Measurements from ENCODE around the gene KRTAP4-16. TPM values are rescaled to one million over a fixed set of nuclear protein-coding genes. Genes with fewer than 3 reads are reported as not detected.
A peak's percentile ranks its signal among the peaks of the same experiment; 100 is the strongest.
"Not testable (repeated sequence)": the region's sequence is repeated elsewhere in the genome, so short reads cannot be mapped to it uniquely, and the experiment has no call there.

The KRTAP4-16 gene
- total RNA-seq, 1 experiment from 2014 or later: not detected

- Histone ChIP-seq H3K56ac (ENCODE audit: insufficient read length, low read depth, low read length) (no peak overlapping the region), H3K9me3 (ENCODE audit: control insufficient read depth, low read depth, low read length) (no peaks in the 10 kb centered on the region), H3K14ac (ENCODE audit: insufficient read depth, low read length) (no peak overlapping the region), H2BK15ac (ENCODE audit: low read depth, low read length) (no peak overlapping the region), H3K4ac (ENCODE audit: low read depth, low read length) (no peak overlapping the region), H3K9ac (ENCODE audit: extremely low read depth, insufficient read length, low read length) (no peak overlapping the region), H2BK120ac (ENCODE audit: low read depth, low read length, poor library complexity, severe bottlenecking) (no peak overlapping the region), H2AK5ac (ENCODE audit: insufficient read length, low read length) (no peak overlapping the region), H2BK5ac (ENCODE audit: insufficient read length, low read length) (no peak overlapping the region), H3K4me2 (ENCODE audit: insufficient read depth, insufficient read length, low read length) (no peak overlapping the region), H3K27ac (ENCODE audit: insufficient read length, low read depth, low read length) (no peak overlapping the region), H2AFZ (ENCODE audit: low read length) (no peak overlapping the region), H4K5ac (ENCODE audit: insufficient read length, low read depth, low read length) (no peak overlapping the region), H3K79me2 (ENCODE audit: insufficient read depth, low read length) (no peaks in the 10 kb centered on the region), H3K23ac (ENCODE audit: insufficient read length, low read depth, low read length) (no peak overlapping the region), H3K4me1 (ENCODE audit: insufficient read depth, low read length) (no peaks in the 10 kb centered on the region), H2BK20ac (ENCODE audit: low read depth, low read length, poor library complexity, severe bottlenecking) (no peak overlapping the region), H3K27me3 (ENCODE audit: insufficient read depth, low read length) (no peaks in the 10 kb centered on the region), H4K20me1 (ENCODE audit: control insufficient read depth, insufficient read depth, insufficient read length) (no peaks in the 10 kb centered on the region), H4K8ac (replicated peaks; ENCODE audit: insufficient read length, low read depth, low read length) (no peak overlapping the region), H3T11ph (ENCODE audit: low read length) (no peak overlapping the region), H3K23me2 (ENCODE audit: insufficient read length, low read depth, low read length, poor library complexity, severe bottlenecking) (no peaks in the 10 kb centered on the region), H2BK12ac (ENCODE audit: insufficient read length, low read depth, low read length) (no peak overlapping the region), H3K79me1 (ENCODE audit: insufficient read depth, low read depth, low read length, poor library complexity, severe bottlenecking) (no peaks in the 10 kb centered on the region), H3K18ac (ENCODE audit: insufficient read length, low read depth, low read length) (no peak overlapping the region), H4K91ac (ENCODE audit: insufficient read length, low read depth, low read length) (no peak overlapping the region)
- no CpG with 5 or more reads among the region's 2 CpGs for WGBS (ENCODE audit: extremely low coverage, insufficient read length, low lambda C conversion rate)
- Mint-ChIP-seq H3K27ac (no peak overlapping the region), H3K4me3 (no peak overlapping the region), H3K4me1 (peaks cover 8 to 9% of the 10 kb centered on the region in 2 experiments), H3K9me3 (peaks cover 4 to 11% of the 10 kb centered on the region in 2 experiments; a peak in 4 of 5 replicates), H3K36me3 (ENCODE audit: insufficient read depth in 1 of 3, low read depth in 3 of 3) (peaks cover 0 to 2% (median 0%) of the 10 kb centered on the region in 3 experiments; a peak in 2 of 7 replicates), H3K27me3 (ENCODE audit: low read depth) (no peaks in the 10 kb centered on the region; the same call in 1 of the 2 replicates)
- no peak for DNase-seq
- TF ChIP-seq CTCF (conservative IDR thresholded peaks at IDR 0.05): no peak
Measured at GRCh38 chr17:41125064-41125463, 23.1 kb upstream of the KRTAP4-16 start.

GRCh38 chr17:41123991-41124371, 22.0 kb upstream of the KRTAP4-16 start, which contains the start of gene KRTAP4-12:
Gene KRTAP4-12 (minus strand): TSS chr17:41124182. CDS start chr17:41124122, 60 bp downstream.
- H3T11ph ChIP-seq (ENCODE audit: low read length); DNase-seq; H2AK5ac ChIP-seq (ENCODE audit: insufficient read length, low read length); H3K27ac ChIP-seq (ENCODE audit: insufficient read length, low read depth, low read length); H4K91ac ChIP-seq (ENCODE audit: insufficient read length, low read depth, low read length); H3K27me3 Mint-ChIP-seq (ENCODE audit: low read depth); H3K27me3 ChIP-seq (ENCODE audit: insufficient read depth, low read length); H2BK20ac ChIP-seq (ENCODE audit: low read depth, low read length, poor library complexity, severe bottlenecking); H4K5ac ChIP-seq (ENCODE audit: insufficient read length, low read depth, low read length); H3K14ac ChIP-seq (ENCODE audit: insufficient read depth, low read length); H2BK120ac ChIP-seq (ENCODE audit: low read depth, low read length, poor library complexity, severe bottlenecking); H3K79me1 ChIP-seq (ENCODE audit: insufficient read depth, low read depth, low read length, poor library complexity, severe bottlenecking); H3K18ac ChIP-seq (ENCODE audit: insufficient read length, low read depth, low read length); H2BK15ac ChIP-seq (ENCODE audit: low read depth, low read length); H3K4ac ChIP-seq (ENCODE audit: low read depth, low read length); H3K56ac ChIP-seq (ENCODE audit: insufficient read length, low read depth, low read length); H3K4me2 ChIP-seq (ENCODE audit: insufficient read depth, insufficient read length, low read length); H4K8ac ChIP-seq (replicated peaks; ENCODE audit: insufficient read length, low read depth, low read length); H3K79me2 ChIP-seq (ENCODE audit: insufficient read depth, low read length); H3K9me3 ChIP-seq (ENCODE audit: control insufficient read depth, low read depth, low read length); H2BK12ac ChIP-seq (ENCODE audit: insufficient read length, low read depth, low read length); H3K23me2 ChIP-seq (ENCODE audit: insufficient read length, low read depth, low read length, poor library complexity, severe bottlenecking); H3K9me3 Mint-ChIP-seq; H3K23ac ChIP-seq (ENCODE audit: insufficient read length, low read depth, low read length); H4K20me1 ChIP-seq (ENCODE audit: control insufficient read depth, insufficient read depth, insufficient read length); H3K4me1 Mint-ChIP-seq; H2BK5ac ChIP-seq (ENCODE audit: insufficient read length, low read length); H3K4me1 ChIP-seq (ENCODE audit: insufficient read depth, low read length); H3K9ac ChIP-seq (ENCODE audit: extremely low read depth, insufficient read length, low read length); H2AFZ ChIP-seq (ENCODE audit: low read length); H3K4me3 Mint-ChIP-seq; H3K36me3 Mint-ChIP-seq (ENCODE audit: insufficient read depth in 1 of 3, low read depth in 3 of 3): not testable (repeated sequence)
- peak within 1 kb of the TSS in 2 of 3 experiments; percentile 26 to 36; a peak in 2 of 7 replicates for H3K27ac Mint-ChIP-seq
- no CpG with 5 or more reads among the region's 3 CpGs for WGBS (ENCODE audit: extremely low coverage, insufficient read length, low lambda C conversion rate)
